GM21367 (cell line): Measurements from ENCODE around the gene TAMALIN.

ENCODE experiments used
- ATAC-seq: cut with Tn5 transposase; IDR thresholded peaks from one replicate; pipeline ENCODE4 v1.9.1; 2021; ENCODE audit not compliant: unreplicated experiment

Gene TAMALIN

DNA sequence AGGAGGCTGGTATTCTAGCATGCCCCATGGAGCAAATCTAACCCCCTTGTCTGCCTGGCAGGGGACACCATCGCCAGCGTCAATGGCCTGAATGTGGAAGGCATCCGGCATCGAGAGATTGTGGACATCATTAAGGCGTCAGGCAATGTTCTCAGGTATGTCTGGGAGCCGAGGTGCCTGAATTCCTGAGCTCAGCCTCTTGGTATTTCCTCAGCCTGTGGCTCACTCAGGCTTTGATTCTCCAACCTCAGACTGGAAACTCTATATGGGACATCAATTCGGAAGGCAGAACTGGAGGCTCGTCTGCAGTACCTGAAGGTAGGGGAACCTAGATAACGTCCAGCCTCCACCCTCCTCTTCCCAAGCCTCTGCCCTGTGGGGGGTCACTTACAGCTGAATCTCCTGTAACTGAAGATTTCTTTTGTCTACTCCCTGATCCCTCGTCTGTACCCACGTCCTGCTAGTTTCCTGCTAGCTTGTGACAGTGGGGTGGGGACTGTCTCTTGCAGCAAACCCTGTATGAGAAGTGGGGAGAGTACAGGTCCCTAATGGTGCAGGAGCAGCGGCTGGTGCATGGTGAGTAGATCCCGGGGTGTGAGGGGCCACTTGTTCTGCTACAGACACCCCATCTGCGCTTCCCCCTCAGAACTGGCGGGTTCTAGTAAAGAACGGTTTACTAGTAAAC lies 7.0 kb downstream of the TAMALIN start:
- no peak for ATAC-seq

DNA sequence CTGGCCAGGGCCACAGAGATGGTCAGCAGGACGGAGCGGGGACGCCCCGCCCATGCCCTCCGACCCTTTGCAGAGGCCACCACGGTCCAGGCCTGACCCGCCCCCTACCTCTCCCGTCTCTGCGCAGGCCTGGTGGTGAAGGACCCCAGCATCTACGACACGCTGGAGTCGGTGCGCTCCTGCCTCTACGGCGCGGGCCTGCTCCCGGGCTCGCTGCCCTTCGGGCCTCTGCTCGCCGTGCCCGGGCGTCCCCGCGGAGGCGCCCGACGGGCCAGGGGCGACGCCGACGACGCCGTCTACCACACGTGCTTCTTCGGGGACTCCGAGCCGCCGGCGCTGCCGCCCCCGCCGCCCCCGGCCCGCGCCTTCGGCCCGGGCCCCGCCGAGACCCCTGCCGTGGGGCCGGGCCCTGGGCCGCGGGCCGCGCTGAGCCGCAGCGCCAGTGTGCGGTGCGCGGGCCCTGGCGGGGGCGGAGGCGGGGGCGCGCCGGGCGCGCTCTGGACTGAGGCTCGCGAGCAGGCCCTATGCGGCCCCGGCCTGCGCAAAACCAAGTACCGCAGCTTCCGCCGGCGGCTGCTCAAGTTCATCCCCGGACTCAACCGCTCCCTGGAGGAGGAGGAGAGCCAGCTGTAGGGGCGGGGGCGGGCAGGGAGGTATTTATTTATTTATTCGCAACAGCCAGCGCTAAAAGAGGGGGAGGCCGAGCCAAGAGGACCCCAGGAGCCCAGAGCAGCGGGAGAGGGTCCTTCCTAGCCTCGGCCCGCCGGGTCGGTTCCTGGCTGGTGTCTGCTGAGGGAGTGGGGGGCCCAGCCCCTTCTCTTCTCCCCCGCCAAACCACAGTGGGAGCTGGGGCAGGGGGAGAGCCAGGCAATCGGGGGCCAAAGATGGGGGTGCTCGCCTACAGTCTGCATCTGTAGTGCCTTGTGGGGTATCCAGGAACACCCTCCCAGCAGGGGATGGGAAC lies 8.1 kb downstream of the TAMALIN start:
- ATAC-seq: no peak

DNA sequence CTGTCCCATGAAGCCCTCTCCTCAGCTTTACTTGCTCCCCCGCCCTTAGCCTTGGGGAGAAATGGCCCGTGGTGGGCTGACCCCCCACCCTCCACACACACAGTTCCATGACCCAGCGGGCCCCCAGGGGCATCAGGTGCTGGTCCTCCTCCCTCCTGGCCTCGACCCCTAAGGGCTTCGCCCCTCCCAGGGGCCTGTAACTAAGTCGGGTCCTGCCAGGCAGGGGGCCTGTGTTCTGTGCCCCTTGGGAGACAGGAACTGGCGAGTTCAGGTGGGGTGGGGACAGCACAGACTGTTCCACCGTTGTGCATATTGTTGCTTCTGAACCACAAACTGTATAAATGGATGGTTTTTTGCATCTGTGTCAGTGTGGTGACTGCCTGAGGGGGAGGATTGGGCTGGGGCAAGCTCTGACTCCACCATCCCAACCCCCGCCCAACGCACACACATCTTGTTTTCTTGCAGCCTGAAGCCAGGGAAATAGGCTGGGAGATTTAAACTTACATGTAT lies 8.8 kb downstream of the TAMALIN start:
- ATAC-seq: no peak

DNA sequence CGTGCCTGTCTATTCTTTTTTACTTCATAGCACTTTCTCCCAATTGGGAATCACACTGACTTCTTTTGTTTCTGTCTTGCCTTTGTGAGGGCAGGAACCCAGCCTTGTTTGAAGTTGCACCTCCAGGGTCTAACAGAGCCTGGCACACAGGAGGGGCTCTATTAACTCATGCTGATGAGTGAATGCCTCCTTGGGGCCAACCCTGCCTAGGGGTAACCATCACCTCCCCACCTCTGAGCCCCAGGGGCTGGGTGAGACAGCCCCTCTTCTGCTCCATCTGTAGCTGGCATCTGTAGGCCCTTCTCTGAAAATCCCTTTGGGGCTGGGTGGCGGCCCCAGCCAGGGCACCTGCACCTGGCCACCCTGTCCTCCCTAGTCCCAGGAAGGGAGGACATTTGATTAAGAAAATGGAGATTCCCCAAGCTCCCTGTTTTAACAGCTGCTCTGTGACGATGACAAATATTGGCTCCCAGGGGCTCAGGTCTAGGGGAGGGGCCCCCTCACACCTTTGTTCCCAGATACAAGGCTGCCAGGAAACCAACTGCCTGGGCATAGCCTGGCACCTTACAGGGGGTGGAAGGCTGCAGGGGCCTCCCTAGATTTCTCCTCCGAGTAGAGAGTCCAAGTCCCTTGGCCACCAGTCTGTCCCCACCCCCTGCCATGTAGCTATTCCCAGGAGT lies 11.8 kb downstream of the TAMALIN start:
- no peak for ATAC-seq

DNA sequence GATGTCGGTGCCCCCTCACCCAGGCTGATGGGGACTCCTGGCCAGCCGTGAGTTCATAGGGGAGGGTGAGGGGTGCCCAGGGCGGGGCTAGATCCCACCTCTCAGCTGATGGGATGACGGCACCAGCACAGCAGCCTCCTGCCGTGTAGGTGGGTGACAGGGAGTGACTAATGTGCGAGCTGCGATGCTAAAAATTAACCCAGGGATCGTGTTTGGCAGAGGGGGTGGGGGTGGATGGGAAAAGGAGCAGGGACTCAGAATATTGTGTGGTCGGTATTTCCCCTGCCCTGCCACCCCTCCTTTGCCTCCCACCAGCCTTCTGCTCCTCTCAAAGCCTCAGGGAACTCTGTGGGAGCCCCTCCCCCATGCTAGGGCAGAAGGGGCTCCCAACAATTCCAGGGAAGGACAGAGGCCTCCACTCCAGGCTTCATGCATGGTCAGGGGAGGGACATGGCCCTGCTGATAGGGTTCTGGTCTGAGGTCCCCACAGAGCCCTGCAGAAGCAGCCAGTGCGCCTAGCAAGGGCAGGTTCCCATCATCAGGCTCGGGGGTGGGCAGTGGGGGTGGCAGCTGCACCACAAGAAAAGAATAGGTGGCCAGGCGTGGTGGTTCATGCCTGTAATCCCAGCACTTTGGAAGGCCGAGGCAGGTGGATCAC lies 12.5 kb downstream of the TAMALIN start:
- ATAC-seq: no peak

DNA sequence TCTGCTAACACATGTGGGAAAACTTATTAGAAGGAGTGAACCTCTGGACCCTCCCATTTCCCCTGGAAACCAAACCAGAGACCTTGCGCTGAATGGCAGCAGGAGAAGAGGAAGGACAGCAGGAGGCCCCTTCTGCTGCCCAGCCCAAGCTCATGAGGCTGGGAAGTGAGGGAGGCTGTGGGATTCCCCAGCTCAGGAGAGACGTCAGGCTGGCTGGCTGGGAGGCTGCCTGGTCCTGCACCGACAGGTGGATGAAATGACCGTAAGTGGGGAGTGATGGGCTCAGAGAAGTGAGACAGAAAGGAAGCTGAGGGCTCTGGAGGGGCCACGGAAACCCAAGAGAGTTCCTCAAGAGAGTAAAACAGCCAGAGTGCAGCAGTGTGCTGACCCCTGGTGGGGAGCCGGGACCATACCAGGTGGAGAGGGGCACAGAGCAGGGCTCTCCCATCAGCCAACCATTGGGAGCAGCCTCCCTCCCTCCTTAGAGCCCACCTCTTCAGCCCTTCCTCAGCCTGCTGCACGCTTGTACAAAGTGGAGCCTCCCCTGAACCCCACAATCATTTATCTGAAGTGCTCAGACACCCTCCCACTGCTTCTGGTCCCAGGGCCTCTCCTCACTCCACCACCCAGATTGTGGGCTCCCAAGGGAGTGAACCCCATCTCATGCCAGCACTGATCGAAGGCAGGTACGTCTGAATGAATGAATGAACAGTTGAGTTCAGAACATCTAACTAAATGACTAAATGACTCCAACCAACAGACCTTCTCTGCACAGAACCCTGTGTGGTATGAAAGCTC lies 14.0 kb downstream of the TAMALIN start:
- ATAC-seq: no peak

DNA sequence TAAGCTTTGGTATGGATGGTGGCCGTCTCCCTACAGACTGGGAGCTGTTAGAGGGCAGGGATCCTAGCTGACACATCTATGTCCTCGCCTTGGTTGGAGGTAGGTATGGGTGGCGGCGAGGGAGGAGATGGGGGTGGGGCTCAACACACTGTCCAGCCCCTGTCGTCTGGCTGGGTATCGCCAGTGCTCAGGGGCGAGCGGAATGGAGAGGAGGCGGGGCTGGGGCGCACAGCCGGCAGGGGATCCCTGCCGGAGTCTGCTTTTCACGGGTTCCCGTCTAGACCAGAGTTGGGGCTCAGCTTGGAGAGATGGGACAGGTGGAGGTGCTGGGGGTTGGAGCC lies 16.1 kb downstream of the TAMALIN start:
- no peak for ATAC-seq

DNA sequence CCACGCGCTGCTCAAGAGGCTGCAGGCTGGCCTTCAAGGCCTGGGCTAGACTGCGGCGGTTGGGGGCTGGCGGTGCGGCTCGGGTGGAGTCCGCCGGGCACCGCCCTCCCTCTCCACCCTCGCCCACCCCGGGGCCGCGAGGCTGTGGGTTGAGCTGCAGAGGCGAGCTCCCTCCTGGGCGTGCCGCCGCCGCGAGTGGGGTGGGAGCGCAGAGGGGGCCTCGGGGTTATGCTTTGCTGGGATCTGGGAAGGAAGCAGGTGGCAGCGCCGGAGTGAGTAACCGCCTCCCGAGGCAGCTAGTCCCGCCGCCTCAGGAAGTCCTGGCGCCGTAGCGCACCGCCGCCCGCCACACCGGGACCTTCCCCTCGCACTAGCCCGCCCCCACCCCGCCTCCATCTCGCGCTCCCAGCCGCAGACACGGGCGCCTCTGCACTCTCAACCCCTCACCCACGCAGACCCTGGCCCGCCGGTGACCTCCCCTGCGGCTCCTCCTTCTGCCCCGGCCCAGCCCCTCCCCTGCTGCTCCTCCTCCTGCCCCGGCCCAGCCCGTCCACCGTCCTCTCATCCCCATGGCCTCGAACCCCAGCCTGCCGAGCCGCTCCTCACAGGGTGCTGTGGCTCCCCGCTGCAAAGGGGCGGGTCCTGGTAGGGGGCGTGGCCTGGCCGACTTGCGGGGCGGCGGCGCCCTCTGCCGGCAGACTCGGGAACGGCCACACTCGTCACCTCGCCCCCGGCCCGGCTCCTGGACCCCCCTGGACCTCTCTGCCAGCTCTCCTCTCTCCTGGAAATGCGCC lies 16.6 kb downstream of the TAMALIN start:
- no peak for ATAC-seq

DNA sequence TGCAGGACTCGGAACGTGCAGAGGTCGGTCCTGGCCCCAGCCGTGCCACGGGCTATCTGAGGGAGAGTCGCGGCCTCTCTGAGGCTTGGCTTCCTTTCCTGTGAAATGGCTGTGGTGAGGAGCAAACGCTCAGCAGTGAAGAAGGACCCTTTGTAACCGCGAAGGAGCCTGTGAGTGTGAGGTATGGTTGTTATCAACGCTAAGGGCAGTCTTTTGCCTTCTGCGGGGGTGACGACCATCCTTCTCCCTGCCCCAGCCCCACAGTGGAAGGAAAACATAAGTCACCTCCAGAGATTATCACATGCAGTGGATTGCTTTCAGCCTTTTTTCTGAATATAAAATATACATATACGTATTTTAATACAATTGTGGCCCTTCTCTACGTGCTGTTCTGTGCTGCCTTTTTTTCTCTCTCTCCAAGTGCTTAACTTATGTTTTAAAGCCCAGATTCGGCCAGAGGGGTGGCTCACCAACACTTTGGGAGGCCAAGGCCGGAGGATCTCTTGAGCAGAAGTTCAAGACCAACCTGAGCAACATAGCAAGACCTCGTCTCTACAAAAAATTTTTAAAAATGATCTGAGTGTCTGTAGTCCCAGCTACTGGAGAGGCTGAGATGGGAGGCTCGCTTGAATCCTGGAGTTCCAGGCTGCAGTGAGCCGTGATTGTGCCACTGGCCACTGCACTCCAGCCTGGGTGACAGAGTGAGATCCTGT lies 17.4 kb downstream of the TAMALIN start:
- no peak for ATAC-seq

DNA sequence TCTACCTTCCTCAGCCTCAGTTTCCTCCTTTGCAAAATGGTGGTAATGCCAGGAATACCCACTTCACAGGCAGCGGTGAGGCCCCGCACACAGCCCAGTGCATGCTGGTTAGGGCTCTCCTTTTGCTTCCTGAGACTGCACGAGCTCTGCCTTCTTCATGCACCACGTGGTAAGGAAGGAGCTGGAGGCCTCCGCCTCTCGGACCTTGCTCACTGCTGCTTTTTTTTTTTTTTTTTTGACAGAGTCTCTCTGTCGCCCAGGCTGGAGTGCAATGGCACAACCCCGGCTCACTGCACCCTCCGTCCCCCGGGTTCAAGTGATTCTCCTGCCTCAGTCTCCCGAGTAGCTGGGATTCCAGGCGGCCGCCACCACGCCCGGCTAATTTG lies 18.1 kb downstream of the TAMALIN start:
- no peak for ATAC-seq

DNA sequence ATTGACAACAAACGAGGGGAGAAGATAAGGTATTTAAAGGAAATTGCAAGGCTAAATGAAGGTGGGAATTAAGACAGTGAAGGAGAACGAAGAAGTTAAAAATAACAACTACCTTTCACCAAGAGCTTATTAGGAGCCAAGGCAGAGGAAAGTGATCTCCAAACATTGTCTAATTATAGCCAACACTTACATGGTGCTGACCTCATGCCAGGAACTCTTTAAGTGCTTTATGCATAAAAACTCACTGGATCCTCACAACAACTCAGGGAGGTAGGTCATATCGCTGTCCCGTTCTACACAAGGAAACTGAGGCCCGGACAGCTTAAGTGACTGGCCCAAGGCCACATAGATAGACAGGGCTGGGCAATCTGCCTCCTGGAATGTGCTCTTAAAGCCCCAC lies 19.5 kb downstream of the TAMALIN start:
- no peak for ATAC-seq

DNA sequence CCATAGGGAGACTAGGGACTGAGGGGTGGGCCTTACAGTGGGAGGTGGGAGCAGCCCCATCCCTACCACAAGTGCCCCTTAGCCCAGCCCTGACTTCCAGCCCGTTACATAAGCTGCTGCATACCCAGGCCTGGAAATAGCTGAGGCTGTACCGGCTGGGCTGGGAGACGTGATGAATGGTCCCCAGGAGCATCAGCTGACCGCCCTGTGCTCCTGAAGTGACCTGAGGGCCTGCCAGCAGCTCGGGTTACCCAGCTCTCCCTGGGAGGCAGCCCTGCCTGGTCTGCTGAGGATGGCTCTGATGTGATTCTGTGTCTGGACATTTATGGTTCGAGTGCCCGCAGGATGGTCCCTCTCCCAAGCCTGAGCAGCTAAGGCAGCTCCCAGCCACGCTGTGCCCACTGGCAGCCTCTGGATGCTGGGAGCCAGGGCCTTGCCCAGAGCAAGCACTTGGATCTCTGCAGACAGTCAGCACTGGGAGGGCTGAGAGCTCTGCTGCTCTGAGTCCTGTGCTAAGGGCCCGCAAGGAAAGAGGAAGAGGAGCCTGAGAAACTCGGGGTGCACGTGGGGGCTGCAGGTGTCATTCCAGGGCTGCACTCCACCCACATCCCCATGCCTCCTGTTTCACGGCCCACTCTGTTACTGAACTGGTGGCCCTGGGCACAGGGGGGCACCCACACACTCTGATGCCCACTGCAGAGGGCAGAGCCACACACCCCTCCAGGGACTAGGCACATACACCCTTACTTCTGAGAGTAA lies 20.5 kb downstream of the TAMALIN start:
- ATAC-seq: no peak

DNA sequence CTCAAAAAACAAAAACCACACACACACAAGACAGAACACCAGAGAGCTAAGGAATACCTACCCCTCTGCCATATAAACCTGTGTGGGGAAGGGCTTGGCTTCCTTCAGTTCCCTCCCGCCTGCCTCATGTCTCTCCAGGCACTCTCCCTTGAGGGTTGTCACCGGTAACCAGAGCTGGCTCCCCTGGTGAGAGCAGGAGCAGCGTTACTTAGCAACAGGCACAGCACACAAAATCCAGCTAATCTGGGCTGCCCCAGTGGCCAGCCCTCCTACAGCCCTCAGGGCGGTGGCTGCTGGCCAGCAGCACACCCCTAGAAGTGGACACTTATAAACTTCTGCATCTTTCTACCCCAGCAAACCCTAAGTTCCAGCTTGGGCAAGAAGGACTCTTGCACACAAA lies 22.9 kb downstream of the TAMALIN start:
- ATAC-seq: no peak

DNA sequence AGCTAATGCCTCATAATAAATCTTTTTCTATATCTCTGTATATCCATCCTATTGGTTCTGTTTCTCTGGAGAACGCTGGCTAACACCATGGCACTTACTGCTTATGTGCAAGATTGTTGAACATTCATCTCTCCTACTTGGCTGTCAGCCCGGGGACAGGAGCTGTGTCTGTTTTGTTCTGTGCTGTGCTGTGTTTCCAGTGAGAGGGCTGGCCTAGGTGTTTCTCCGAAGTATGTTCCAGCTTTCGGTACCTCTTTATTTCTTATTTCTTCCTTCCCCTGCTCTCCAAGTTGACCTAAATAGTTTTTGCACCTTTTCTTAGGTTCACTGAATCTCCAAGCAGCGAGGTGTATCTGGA lies 25.7 kb downstream of the TAMALIN start:
- ATAC-seq: no peak

DNA sequence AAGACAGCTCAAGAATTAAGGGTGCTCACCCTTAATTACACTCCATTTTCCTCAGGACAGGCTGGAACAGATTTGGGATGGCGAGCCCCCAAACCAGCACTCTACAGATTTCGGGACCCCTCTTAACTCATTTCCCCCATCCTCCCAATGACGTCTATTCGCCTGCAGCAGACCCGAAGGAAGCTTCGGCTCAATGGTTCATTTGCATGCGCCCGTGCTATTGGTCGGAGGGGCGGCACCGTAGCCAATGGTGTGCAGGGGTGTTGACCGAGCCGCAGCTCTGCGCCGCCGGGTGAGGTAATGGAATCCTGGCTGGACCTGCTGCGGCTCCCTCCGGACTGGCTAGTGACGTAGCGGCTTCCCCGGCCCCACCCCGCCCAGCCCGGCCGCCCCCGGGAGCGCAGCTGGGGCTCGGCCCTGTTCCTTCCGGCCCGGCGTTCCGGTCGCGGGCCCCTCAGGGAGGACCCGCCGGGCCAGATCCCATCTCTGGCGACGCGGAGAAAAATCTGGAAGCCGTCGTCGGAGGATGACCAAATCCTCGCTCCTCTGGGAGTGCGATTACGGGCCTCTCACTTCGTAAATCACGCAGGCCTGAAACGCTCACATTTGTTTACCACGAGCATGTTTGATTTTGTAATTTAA lies 26.2 kb downstream of the TAMALIN start:
- peak; percentile 79 for ATAC-seq

DNA sequence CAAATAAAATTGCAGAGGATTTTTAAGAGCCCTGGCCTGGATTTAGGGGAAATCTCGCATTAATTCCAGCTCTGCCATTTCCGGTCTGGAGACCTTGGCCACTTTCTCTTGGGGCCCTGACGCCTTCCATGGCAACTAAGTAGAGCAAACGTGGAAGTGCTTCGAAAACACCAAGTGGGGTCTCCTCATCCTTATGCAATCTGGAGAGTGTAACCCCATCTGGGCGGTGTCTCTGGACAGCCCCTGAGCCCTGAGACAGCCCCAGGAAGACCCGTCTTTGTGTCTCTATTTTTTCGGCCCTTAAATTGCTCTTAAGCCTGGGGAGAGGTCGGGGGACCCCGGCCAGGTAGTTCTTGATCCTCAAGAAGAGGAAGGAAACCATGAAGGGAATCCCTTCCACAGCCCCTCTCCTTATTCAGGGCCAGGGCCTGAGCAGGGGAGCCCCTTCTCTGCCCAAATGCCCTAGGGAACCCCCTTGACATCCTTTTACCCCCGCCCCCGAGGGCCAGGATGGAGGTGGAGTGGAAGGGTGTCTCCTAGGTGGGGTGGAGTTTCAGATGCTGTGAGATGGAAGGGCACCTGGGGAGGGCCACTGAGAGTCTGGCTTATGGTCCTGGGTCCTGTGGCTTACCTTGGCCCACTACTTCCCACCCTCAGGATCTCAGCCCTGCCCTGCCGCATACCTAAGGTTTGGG lies 26.8 kb downstream of the TAMALIN start:
- ATAC-seq: no peak

DNA sequence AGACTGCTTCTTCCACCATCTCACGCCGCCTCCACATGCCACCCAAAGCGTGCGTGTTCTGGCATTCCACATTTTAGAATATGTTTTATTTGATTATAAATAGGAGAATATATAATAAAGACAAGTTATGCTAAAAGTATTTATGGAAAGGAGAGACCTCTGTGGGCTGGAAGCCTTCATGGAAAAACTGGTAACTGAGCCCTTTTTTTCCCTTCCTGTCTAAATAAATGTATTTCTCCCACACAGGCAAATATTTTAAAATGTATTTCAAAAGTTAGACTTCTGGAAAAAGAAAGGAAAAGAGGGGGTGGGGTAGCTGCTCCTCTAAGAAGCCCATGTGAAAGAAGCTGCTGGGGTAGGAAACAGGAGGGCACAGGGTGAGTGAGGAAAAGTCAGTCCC lies 28.4 kb downstream of the TAMALIN start:
- no peak for ATAC-seq
